Cardiac muscle cell (in vitro differentiated cells and primary cell): ENCODE results near the gene NELL2. TPM values are rescaled to one million over a fixed set of nuclear protein-coding genes. Genes with fewer than 3 reads are reported as not detected.

Source experiments
- DNase-seq, 2 donors: peaks; one replicate each; pipeline versions ENCODE4 v3.0.0 to v3.0.0-alpha.2; 2010 to 2017; ENCODE audit warnings: low read depth in 1 of 2, low spot score in 1 of 2
- H3K27ac ChIP-seq: fragments of 200-600 bp; sonication (generic); 2 replicates; pipeline ENCODE4 v1.5.1; 2016
- H3K27me3 ChIP-seq: fragments of 200-600 bp; sonication (generic); 2 replicates; pipeline ENCODE4 v1.6.0; 2016; ENCODE audit warnings: control low read depth
- H3K36me3 ChIP-seq: fragments of 200-600 bp; sonication (generic); 2 replicates; pipeline ENCODE4 v1.5.1; 2016; ENCODE audit warnings: control low read depth
- H3K4me1 ChIP-seq: fragments of 200-600 bp; sonication (generic); 2 replicates; pipeline ENCODE4 v1.8.1; 2017; ENCODE audit warnings: low read depth, mild to moderate bottlenecking, mixed run types
- H3K4me3 ChIP-seq: fragments of 200-600 bp; sonication (generic); 2 replicates; pipeline ENCODE4 v1.5.1; 2016; ENCODE audit warnings: mild to moderate bottlenecking
- H3K9me3 ChIP-seq: fragments of 200-600 bp; sonication (generic); 2 replicates; pipeline ENCODE4 v1.5.1; 2017; ENCODE audit warnings: low read depth, mild to moderate bottlenecking, control low read depth
- CTCF ChIP-seq: IDR thresholded peaks from 2 replicates; pipeline ENCODE4 v1.5.1; 2012; ENCODE audit warnings: low read depth, mild to moderate bottlenecking, low read length
- polyA plus RNA-seq: library from polyadenylated mRNA; unstranded; fragments of >200 nt; fragmentation: Nextera tagmentation; extraction: Ambion mirVana; gene quantifications from 2 replicates; pipeline ENCODE4 v1.2.1, GENCODE V29; 2016
- total RNA-seq: library from RNA; depleted of rRNA; stranded (reverse); fragments of >200 nt; gene quantifications from 2 replicates; pipeline ENCODE4 v1.2.3, GENCODE V29; 2016

The NELL2 gene
- total and polyA plus RNA-seq, 2 experiments from 2014 or later, result 1.6 to 3.3 TPM

DNA sequence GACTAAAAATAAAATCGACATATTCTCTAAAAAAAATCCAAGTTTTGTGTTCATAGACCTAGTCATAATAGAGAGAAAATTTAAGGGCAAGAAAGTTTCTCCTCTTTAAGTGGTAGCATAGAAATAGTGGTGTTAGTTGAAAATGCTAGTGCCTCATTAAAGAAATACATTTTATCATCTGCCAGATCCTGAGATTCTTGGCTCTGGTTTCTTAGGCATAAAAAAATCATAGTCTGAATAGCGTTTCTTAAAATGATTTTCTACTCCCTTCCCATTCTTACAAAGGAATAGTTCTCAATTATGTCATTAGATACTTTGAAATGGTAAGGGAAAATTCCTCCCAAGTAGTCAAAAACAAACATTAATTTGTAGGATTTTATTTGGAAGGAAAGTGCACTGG is 212.8 kb downstream of the NELL2 start:
- no peaks in the 10 kb centered on the region for H3K27me3 ChIP-seq
- no peak overlapping the region for H3K4me3 ChIP-seq
- H3K9me3 ChIP-seq, result no peaks in the 10 kb centered on the region
- peaks cover 4% of the 10 kb centered on the region for H3K4me1 ChIP-seq
- H3K27ac ChIP-seq, result no peak overlapping the region
- no peak for TF ChIP-seq CTCF
- DNase-seq, result no peak
- no peaks in the 10 kb centered on the region for H3K36me3 ChIP-seq

DNA sequence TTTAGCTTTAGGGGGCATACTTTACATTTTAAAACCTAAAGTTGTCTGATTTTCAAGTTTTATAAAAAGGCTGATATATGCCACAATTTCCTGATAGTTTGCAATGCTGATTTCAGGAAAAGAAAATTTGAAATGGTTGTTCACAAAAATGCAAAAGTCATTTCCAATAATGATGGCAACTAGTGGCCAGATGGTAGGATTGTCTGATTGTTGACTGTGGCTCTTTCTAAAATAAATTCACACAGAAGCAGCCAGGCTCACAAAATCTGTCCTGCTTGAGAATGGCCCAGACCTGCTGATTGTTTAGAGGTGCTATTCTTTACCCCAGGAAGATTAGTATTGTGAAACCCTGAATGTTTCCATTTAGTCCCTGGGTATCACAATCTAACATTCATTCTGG is 220.3 kb downstream of the NELL2 start:
- peak overlapping the region; percentile 90 for H3K27ac ChIP-seq
- peaks cover 44% of the 10 kb centered on the region for H3K4me1 ChIP-seq
- no peaks in the 10 kb centered on the region for H3K9me3 ChIP-seq
- no peaks in the 10 kb centered on the region for H3K27me3 ChIP-seq
- no peak for DNase-seq
- no peaks in the 10 kb centered on the region for H3K36me3 ChIP-seq
- TF ChIP-seq CTCF, result no peak
- no peak overlapping the region for H3K4me3 ChIP-seq

- no peaks in the 10 kb centered on the region for H3K36me3 ChIP-seq
- DNase-seq, result peak in 1 of 2 donors; percentile 62
- no peaks in the 10 kb centered on the region for H3K9me3 ChIP-seq
- TF ChIP-seq CTCF, result no peak
- H3K27me3 ChIP-seq, result no peaks in the 10 kb centered on the region
- peak overlapping the region; percentile 90 for H3K27ac ChIP-seq
- peaks cover 44% of the 10 kb centered on the region for H3K4me1 ChIP-seq
- H3K4me3 ChIP-seq, result peak overlapping the region; percentile 0
These were observed 221.2 kb downstream of the NELL2 start for GRCh38 chr12:44654646-44655639.

- no peak for DNase-seq
- Histone ChIP-seq H3K4me3 (no peak overlapping the region), H3K27ac (peak overlapping the region; percentile 90), H3K9me3 (no peaks in the 10 kb centered on the region), H3K36me3 (no peaks in the 10 kb centered on the region), H3K4me1 (peaks cover 46% of the 10 kb centered on the region), H3K27me3 (no peaks in the 10 kb centered on the region)
- TF ChIP-seq CTCF, result no peak
These were observed 222.1 kb downstream of the NELL2 start for GRCh38 chr12:44653861-44654527.

GRCh38 chr12:44649693-44650092 is 226.4 kb downstream of the NELL2 start:
- no peak for DNase-seq
- no peaks in the 10 kb centered on the region for H3K27me3 ChIP-seq
- TF ChIP-seq CTCF, result no peak
- H3K4me1 ChIP-seq, result peaks cover 24% of the 10 kb centered on the region
- no peaks in the 10 kb centered on the region for H3K36me3 ChIP-seq
- H3K4me3 ChIP-seq, result no peak overlapping the region
- H3K27ac ChIP-seq, result no peak overlapping the region
- H3K9me3 ChIP-seq, result no peaks in the 10 kb centered on the region
